ENCODE data around the gene DTNA. TPM values are rescaled to one million over a fixed set of nuclear protein-coding genes. Genes with fewer than 3 reads are reported as not detected.

DTNA gene
- total RNA-seq, 1 experiment from 2014 or later, result 9.6 TPM

- TF ChIP-seq REST (IDR thresholded peaks at IDR 0.05; ENCODE audit: low read depth) (no peak), SRF (IDR thresholded peaks at IDR 0.05; ENCODE audit: low read depth) (no peak), ELF1 (IDR thresholded peaks at IDR 0.05; ENCODE audit: borderline replicate concordance, low read depth) (no peak)
Observed at GRCh38 chr18:34864836-34865497, 154.9 kb downstream of the DTNA start (continued).

DNA sequence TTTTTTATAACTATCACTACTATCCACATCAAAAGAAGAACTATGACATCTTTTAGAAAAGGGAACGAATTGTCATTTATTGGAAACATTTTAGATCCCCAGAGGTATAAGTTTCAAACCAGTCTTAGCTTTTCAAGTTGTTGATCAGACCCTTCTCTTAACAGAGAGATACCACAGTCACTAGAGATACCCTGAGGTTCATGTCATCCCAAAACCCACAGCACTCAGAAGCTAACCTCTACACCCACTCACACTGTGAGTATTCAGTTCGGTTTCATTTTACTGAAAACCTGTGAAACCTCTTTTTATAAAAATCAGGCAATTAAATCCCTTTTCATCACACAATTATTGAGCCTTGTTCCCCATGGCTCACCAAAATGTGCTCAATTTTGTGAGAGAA lies 156.2 kb downstream of the DTNA start:
- no peaks in the 10 kb centered on the region for H3K9me3 ChIP-seq (ENCODE audit: control insufficient read depth in 1 of 2, insufficient read depth in 1 of 2, low read depth in 1 of 2, low read length in 2 of 2)
- RAD21 ChIA-PET (ENCODE audit: low non-redundant PET in 1 of 2, low total read pairs in 2 of 2, uncharacterized antibody in 2 of 2, unreplicated experiment in 2 of 2), result interaction anchor here in 1 of 2 experiments (0.6 kb wide), 1 partner anchor 520 kb away, joined by 3 read pairs; no protein-coding TSS in a partner anchor
- no peak overlapping the region for H3K27ac ChIP-seq (ENCODE audit: low read depth, low read length)
- H2AFZ ChIP-seq (ENCODE audit: low read depth, low read length, poor library complexity, severe bottlenecking), result no peak overlapping the region
- no peaks in the 10 kb centered on the region for H4K20me1 ChIP-seq (ENCODE audit: insufficient read depth)
- POLR2A ChIA-PET, result no interaction called here
- H3K4me3 ChIP-seq (replicated peaks in 1 of 2; ENCODE audit: low read depth in 1 of 2, low read length in 2 of 2), result no peak overlapping the region
- intact Hi-C loops (cut with micrococcal nuclease), result loop anchor here (2.0 to 10.0 kb wide), 2 partner anchors 278 to 478 kb away; partner anchors contain the start of gene ZNF24
- no peak overlapping the region for H3K4me2 ChIP-seq (ENCODE audit: low read length)
- H3K27me3 ChIP-seq (ENCODE audit: insufficient read depth, low read length), result no peaks in the 10 kb centered on the region
- H3K79me2 ChIP-seq (ENCODE audit: insufficient read depth, low read length), result no peaks in the 10 kb centered on the region
- no peak for DNase-seq (ENCODE audit: low read depth, low spot score)
- no peak for ATAC-seq
- CTCF ChIA-PET, result interaction anchor here (0.8 to 2.5 kb wide), 6 partner anchors 15 to 280 kb away, joined by 3 to 19 read pairs (median 4); no protein-coding TSS in a partner anchor
- H3K9me2 ChIP-seq (ENCODE audit: insufficient read depth), result no peaks in the 10 kb centered on the region
- H3K36me3 ChIP-seq (ENCODE audit: control insufficient read depth in 1 of 2, insufficient read depth in 2 of 2, low read length in 2 of 2), result no peaks in the 10 kb centered on the region
- no peak overlapping the region for H3K9ac ChIP-seq (ENCODE audit: low read length)
- no peak for TF ChIP-seq RAD21 (IDR thresholded peaks at IDR 0.05; ENCODE audit: low read depth)
- TF ChIP-seq MAX (IDR thresholded peaks at IDR 0.05), result no peak
- TF ChIP-seq REST (IDR thresholded peaks at IDR 0.05; ENCODE audit: low read depth), result no peak
- TF ChIP-seq FOSL1 (IDR thresholded peaks at IDR 0.05; ENCODE audit: low read depth), result no peak
- TF ChIP-seq EGR1 (IDR thresholded peaks at IDR 0.05; ENCODE audit: low read depth), result no peak
- TF ChIP-seq CBX3 (IDR thresholded peaks at IDR 0.05; ENCODE audit: low read depth), result no peak
- no peak for TF ChIP-seq TCF7L2 (IDR thresholded peaks at IDR 0.05; ENCODE audit: borderline replicate concordance, extremely low read depth, insufficient read depth, insufficient read length)
- H3K4me1 ChIP-seq (ENCODE audit: control insufficient read depth in 1 of 2, insufficient read depth in 2 of 2, low read length in 2 of 2), result peaks cover 0 to 6% of the 10 kb centered on the region in 2 experiments; a peak in 2 of 4 replicates
- BruUV-seq (replicated peaks), result no TSS peak

Measured in HCT116 (cell line).